Urinary bladder (tissue), 2 donors: ENCODE measurements around the gene STPG2. TPM values are rescaled to one million over a fixed set of nuclear protein-coding genes. Genes with fewer than 3 reads are reported as not detected.

ENCODE experiments used
- polyA plus RNA-seq: library from polyadenylated mRNA; stranded (reverse); fragments of 200-250 nt; gene quantifications from one replicate; pipeline ENCODE4 v1.2.3, GENCODE V29; 2013
- total RNA-seq: library from RNA; depleted of rRNA; stranded (reverse); fragments of >200 nt; gene quantifications from one replicate; pipeline ENCODE4 v1.2.3, GENCODE V29; 2014
- donor health status: healthy.

STPG2 gene
- total and polyA plus RNA-seq, 2 donors: 0.03 to 1.0 TPM

Other genes starting within 250 kb of the STPG2 start
- gene RAP1GDS1, start 117.9 kb upstream of the STPG2 start, total RNA-seq: 61.6 TPM
- 25.9 TPM for gene RAP1GDS1, start 117.9 kb upstream of the STPG2 start, polyA plus RNA-seq